Common myeloid progenitor, CD34-positive (primary cell): ENCODE results near the gene GALNT9.

ENCODE experiments used
- CTCF ChIA-PET: fragments of 350-600 bp; sonication (Branson Sonifier 250); formaldehyde crosslinking; loops from one replicate; lab custom pipeline; 2021; ENCODE audit warnings: antibody characterized with exemption; lab: Charles Lee
- POLR2A ChIA-PET: fragments of 350-600 bp; sonication (Branson Sonifier 250); formaldehyde crosslinking; loops from one replicate; lab custom pipeline; 2021; ENCODE audit warnings: antibody characterized with exemption; lab: Charles Lee
- DNase-seq, 3 donors: peaks; one replicate each; pipeline versions ENCODE4 v3.0.0 to v3.0.0-alpha.2; 2013
- H3K27ac ChIP-seq, 2 experiments: 1 replicate in 1 of 2; 2 replicates in 1 of 2; pipeline ENCODE4 v1.7.0; 2013; ENCODE audit warnings: inconsistent platforms in 2 of 2, low read length in 2 of 2, mild to moderate bottlenecking in 2 of 2, low read depth in 1 of 2, moderate library complexity in 1 of 2; ENCODE audit not compliant: severe bottlenecking in 2 of 2, insufficient read depth in 1 of 2, poor library complexity in 1 of 2
- H3K27me3 ChIP-seq, 5 experiments: replicated peaks in 2 of 5; 1 replicate in 3 of 5; 2 replicates in 2 of 5; pipeline versions ENCODE4 v1.6.1 to v1.7.0; 2013; ENCODE audit warnings: low read length in 4 of 5, mild to moderate bottlenecking in 2 of 5, moderate library complexity in 2 of 5, inconsistent platforms in 1 of 5; ENCODE audit not compliant: insufficient read depth in 5 of 5, control insufficient read depth in 4 of 5
- H3K36me3 ChIP-seq, 4 experiments: 1 replicate in 2 of 4; 2 replicates in 2 of 4; pipeline versions ENCODE4 v1.6.1 to v1.7.0; 2013; ENCODE audit warnings: low read length in 3 of 4, control low read depth in 1 of 4, mild to moderate bottlenecking in 1 of 4; ENCODE audit not compliant: control insufficient read depth in 4 of 4, insufficient read depth in 4 of 4
- H3K4me1 ChIP-seq, 4 experiments: 1 replicate in 3 of 4; 2 replicates in 1 of 4; pipeline versions ENCODE4 v1.6.1 to v1.7.1; 2013; ENCODE audit warnings: low read length in 3 of 4, mild to moderate bottlenecking in 3 of 4, control low read depth in 1 of 4, inconsistent platforms in 1 of 4, moderate library complexity in 1 of 4; ENCODE audit not compliant: control insufficient read depth in 4 of 4, insufficient read depth in 4 of 4; ENCODE audit errors: control extremely low read depth in 1 of 4
- H3K4me3 ChIP-seq, 7 experiments: 1 replicate in 4 of 7; 2 replicates in 3 of 7; pipeline versions ENCODE4 v1.5.1 to v1.7.0; 2013; ENCODE audit warnings: mild to moderate bottlenecking in 7 of 7, low read length in 6 of 7, moderate library complexity in 6 of 7, inconsistent platforms in 2 of 7, low read depth in 2 of 7, control low read depth in 1 of 7; ENCODE audit not compliant: insufficient read depth in 4 of 7, control insufficient read depth in 1 of 7; ENCODE audit errors: extremely low read depth in 1 of 7
- H3K9me3 ChIP-seq, 5 experiments: 1 replicate in 4 of 5; 2 replicates in 1 of 5; pipeline versions ENCODE4 v1.6.1 to v1.7.1; 2013; ENCODE audit warnings: low read length in 4 of 5, mild to moderate bottlenecking in 2 of 5, inconsistent platforms in 1 of 5, low read depth in 1 of 5, moderate library complexity in 1 of 5; ENCODE audit not compliant: control insufficient read depth in 4 of 5, insufficient read depth in 2 of 5; ENCODE audit errors: control extremely low read depth in 1 of 5
- WGBS: methylation state at CpG from one replicate; pipeline ENCODE4 v1.1.5; 2013; ENCODE audit not compliant: insufficient coverage; 5-methylcytosine and 5-hydroxymethylcytosine counted together

GALNT9 gene

GRCh38 chr12:132363661-132364347, 34.4 kb upstream of the GALNT9 start:
- no peaks in the 10 kb centered on the region for H3K36me3 ChIP-seq
- no peak overlapping the region for H3K4me3 ChIP-seq
- H3K27ac ChIP-seq = no peak overlapping the region
- no peak for DNase-seq
- H3K27me3 ChIP-seq = peaks cover 0 to 11% (median 0%) of the 10 kb centered on the region in 5 experiments
- no peaks in the 10 kb centered on the region for H3K4me1 ChIP-seq
- ChIA-PET CTCF (no interaction called here), POLR2A (no interaction called here)
- H3K9me3 ChIP-seq = peaks cover 0 to 7% (median 2%) of the 10 kb centered on the region in 5 experiments
- WGBS = 89% methylated on average over 15 of the region's 22 CpGs

GRCh38 chr12:132362996-132363660, 33.7 kb upstream of the GALNT9 start:
- 89% methylated on average over 29 of the region's 29 CpGs for WGBS
- Histone ChIP-seq H3K4me1 (no peaks in the 10 kb centered on the region), H3K27me3 (peaks cover 0 to 7% (median 1%) of the 10 kb centered on the region in 5 experiments), H3K27ac (no peak overlapping the region), H3K36me3 (no peaks in the 10 kb centered on the region), H3K4me3 (no peak overlapping the region), H3K9me3 (peaks cover 0 to 9% (median 2%) of the 10 kb centered on the region in 5 experiments)
- POLR2A ChIA-PET = no interaction called here
- no peak for DNase-seq
- CTCF ChIA-PET = no interaction called here

GRCh38 chr12:132360906-132361777, 31.8 kb upstream of the GALNT9 start:
- H3K9me3 ChIP-seq = peaks cover 0 to 11% (median 2%) of the 10 kb centered on the region in 5 experiments
- H3K4me1 ChIP-seq = peaks cover 0 to 5% (median 4%) of the 10 kb centered on the region in 4 experiments
- WGBS = 94% methylated on average over 38 of the region's 52 CpGs
- ChIA-PET CTCF (no interaction called here), POLR2A (no interaction called here)
- no peak overlapping the region for H3K27ac ChIP-seq
- DNase-seq = no peak
- no peak overlapping the region for H3K4me3 ChIP-seq
- peaks cover 0 to 18% (median 5%) of the 10 kb centered on the region in 5 experiments for H3K27me3 ChIP-seq
- H3K36me3 ChIP-seq = no peaks in the 10 kb centered on the region

- H3K27ac ChIP-seq = no peak overlapping the region
- H3K27me3 ChIP-seq = peaks cover 0 to 24% (median 5%) of the 10 kb centered on the region in 5 experiments
- DNase-seq = no peak
- no peaks in the 10 kb centered on the region for H3K36me3 ChIP-seq
- ChIA-PET CTCF (no interaction called here), POLR2A (no interaction called here)
- peaks cover 0 to 5% (median 4%) of the 10 kb centered on the region in 4 experiments for H3K4me1 ChIP-seq
- no peak overlapping the region for H3K4me3 ChIP-seq
- 96% methylated on average over 5 of the region's 7 CpGs for WGBS
- peaks cover 0 to 11% (median 2%) of the 10 kb centered on the region in 5 experiments for H3K9me3 ChIP-seq
These were observed 31.0 kb upstream of the GALNT9 start for GRCh38 chr12:132360410-132360809.

GRCh38 chr12:132359971-132360370, 30.6 kb upstream of the GALNT9 start:
- no peak for DNase-seq
- ChIA-PET POLR2A (no interaction called here), CTCF (no interaction called here)
- Histone ChIP-seq H3K27ac (no peak overlapping the region), H3K27me3 (peaks cover 0 to 29% (median 5%) of the 10 kb centered on the region in 5 experiments), H3K9me3 (peaks cover 0 to 11% (median 2%) of the 10 kb centered on the region in 5 experiments), H3K4me1 (peaks cover 0 to 5% (median 4%) of the 10 kb centered on the region in 4 experiments), H3K4me3 (no peak overlapping the region), H3K36me3 (no peaks in the 10 kb centered on the region)
- 93% methylated on average over 15 of the region's 16 CpGs for WGBS

- DNase-seq = no peak
- Histone ChIP-seq H3K4me1 (peaks cover 0 to 5% (median 4%) of the 10 kb centered on the region in 4 experiments), H3K27ac (no peak overlapping the region), H3K27me3 (peaks cover 0 to 30% (median 5%) of the 10 kb centered on the region in 5 experiments), H3K9me3 (peaks cover 0 to 11% (median 2%) of the 10 kb centered on the region in 5 experiments), H3K4me3 (no peak overlapping the region), H3K36me3 (no peaks in the 10 kb centered on the region)
- 95% methylated on average over 14 of the region's 14 CpGs for WGBS
- ChIA-PET POLR2A (no interaction called here), CTCF (no interaction called here)
These were observed 30.2 kb upstream of the GALNT9 start for GRCh38 chr12:132359551-132359950.
